Panc1 (cell line): ENCODE results near the gene TMTC1.

Experiments
- POLR2AphosphoS5 ChIP-seq: IDR thresholded peaks from 2 replicates; pipeline ENCODE4 v1.6.1; 2012; ENCODE audit warnings: mild to moderate bottlenecking, low read depth, low read length, moderate library complexity
- TF ChIP-seq, protein P1 (sequence below): fragments of 450-650 bp; IDR thresholded peaks from 2 replicates; pipeline ENCODE4 v1.5.1; 2017; ENCODE audit warnings: mild to moderate bottlenecking

GRCh38 chr12:29735604-29736003 lies 48.1 kb downstream of the TMTC1 start:
- TF ChIP-seq, protein P1, sequence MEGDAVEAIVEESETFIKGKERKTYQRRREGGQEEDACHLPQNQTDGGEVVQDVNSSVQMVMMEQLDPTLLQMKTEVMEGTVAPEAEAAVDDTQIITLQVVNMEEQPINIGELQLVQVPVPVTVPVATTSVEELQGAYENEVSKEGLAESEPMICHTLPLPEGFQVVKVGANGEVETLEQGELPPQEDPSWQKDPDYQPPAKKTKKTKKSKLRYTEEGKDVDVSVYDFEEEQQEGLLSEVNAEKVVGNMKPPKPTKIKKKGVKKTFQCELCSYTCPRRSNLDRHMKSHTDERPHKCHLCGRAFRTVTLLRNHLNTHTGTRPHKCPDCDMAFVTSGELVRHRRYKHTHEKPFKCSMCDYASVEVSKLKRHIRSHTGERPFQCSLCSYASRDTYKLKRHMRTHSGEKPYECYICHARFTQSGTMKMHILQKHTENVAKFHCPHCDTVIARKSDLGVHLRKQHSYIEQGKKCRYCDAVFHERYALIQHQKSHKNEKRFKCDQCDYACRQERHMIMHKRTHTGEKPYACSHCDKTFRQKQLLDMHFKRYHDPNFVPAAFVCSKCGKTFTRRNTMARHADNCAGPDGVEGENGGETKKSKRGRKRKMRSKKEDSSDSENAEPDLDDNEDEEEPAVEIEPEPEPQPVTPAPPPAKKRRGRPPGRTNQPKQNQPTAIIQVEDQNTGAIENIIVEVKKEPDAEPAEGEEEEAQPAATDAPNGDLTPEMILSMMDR: no peak
- no peak for TF ChIP-seq POLR2AphosphoS5
